HuH-7.5 (cell line): ENCODE results near the gene WIZ.
A peak's percentile ranks its signal among the peaks of the same experiment; 100 is the strongest.

Source experiments
- DNase-seq: peaks from one replicate; pipeline ENCODE4 v3.0.0; 2011; ENCODE audit warnings: low spot score

The WIZ gene

GRCh38 chr19:15467734-15468214, 18.0 kb upstream of the WIZ start:
- no peak for DNase-seq

GRCh38 chr19:15466851-15467733, 17.3 kb upstream of the WIZ start:
- peak; percentile 20 for DNase-seq

- DNase-seq, result peak; percentile 6
These were observed 14.9 kb upstream of the WIZ start, which contains the start of gene RASAL3 for GRCh38 chr19:15464394-15465385. RASAL3 (minus strand) TSS chr19:15464544; CDS start chr19:15464358, 186 bp downstream.

GRCh38 chr19:15463861-15464371, 14.2 kb upstream of the WIZ start:
- DNase-seq, result no peak

- peak; percentile 4 for DNase-seq
These were observed 11.9 kb upstream of the WIZ start for GRCh38 chr19:15461694-15462093.

GRCh38 chr19:15457701-15458484, 8.1 kb upstream of the WIZ start:
- no peak for DNase-seq

- no peak for DNase-seq
These were observed 7.3 kb upstream of the WIZ start for GRCh38 chr19:15456871-15457700.

- no peak for DNase-seq
These were observed 6.7 kb upstream of the WIZ start for GRCh38 chr19:15456441-15456840.

- no peak for DNase-seq
These were observed 6.2 kb upstream of the WIZ start for GRCh38 chr19:15455996-15456395.

- peak; percentile 90 for DNase-seq
These were observed 4.4 kb upstream of the WIZ start for GRCh38 chr19:15453906-15454860.

- DNase-seq, result peak; percentile 90
These were observed 3.4 kb upstream of the WIZ start for GRCh38 chr19:15453091-15453578.

GRCh38 chr19:15452111-15453047, 2.6 kb upstream of the WIZ start:
- peak; percentile 99 for DNase-seq

GRCh38 chr19:15450528-15450890, 753 bp upstream of the WIZ start:
- DNase-seq, result no peak

- no peak for DNase-seq
These were observed 757 bp downstream of the WIZ start for GRCh38 chr19:15448778-15449619.

- DNase-seq, result no peak
These were observed 1.5 kb downstream of the WIZ start for GRCh38 chr19:15448044-15448777.

- no peak for DNase-seq
These were observed 2.7 kb downstream of the WIZ start for GRCh38 chr19:15447057-15447456.
